HUES6 (cell line): ENCODE data around the gene INHA.

Source experiments
- H3K27ac ChIP-seq: 2 replicates; pipeline ENCODE4 v1.7.0; 2013; ENCODE audit warnings: low read depth, mild to moderate bottlenecking, low read length, inconsistent platforms
- H3K27me3 ChIP-seq: 2 replicates; pipeline ENCODE4 v1.6.1; 2013; ENCODE audit warnings: low read length; ENCODE audit not compliant: control insufficient read depth, insufficient read depth
- H3K36me3 ChIP-seq: 2 replicates; pipeline ENCODE4 v1.6.1; 2013; ENCODE audit warnings: low read length; ENCODE audit not compliant: control insufficient read depth, insufficient read depth
- H3K4me1 ChIP-seq: 2 replicates; pipeline ENCODE4 v1.6.1; 2013; ENCODE audit warnings: low read length; ENCODE audit not compliant: control insufficient read depth, insufficient read depth
- H3K4me3 ChIP-seq: 2 replicates; pipeline ENCODE4 v1.5.1; 2013; ENCODE audit warnings: low read depth, low read length
- H3K9ac ChIP-seq: one replicate; pipeline ENCODE4 v1.6.1; 2013; ENCODE audit warnings: mild to moderate bottlenecking, low read length
- H3K9me3 ChIP-seq: 2 replicates; pipeline ENCODE4 v1.6.1; 2013; ENCODE audit warnings: low read depth, low read length; ENCODE audit not compliant: control insufficient read depth, insufficient read depth

Gene INHA

GRCh38 chr2:219572237-219573001 is at the start of gene INHA:
TSS of gene INHA (plus strand) at chr2:219572310. CDS start at chr2:219572375, 65 bp downstream.
- peak within 1 kb of the TSS; percentile 74 for H3K9ac ChIP-seq
- peak within 1 kb of the TSS; percentile 89; the same call in 1 of the 2 replicates for H3K27ac ChIP-seq
- peaks cover 19% of the 10 kb centered on the region; the same call in 1 of the 2 replicates for H3K36me3 ChIP-seq
- H3K4me1 ChIP-seq = peaks cover 49% of the 10 kb centered on the region
- H3K4me3 ChIP-seq = peak within 1 kb of the TSS; percentile 77
- H3K27me3 ChIP-seq = peaks cover 16% of the 10 kb centered on the region; the same call in 1 of the 2 replicates
- peaks cover 2% of the 10 kb centered on the region; the same call in 1 of the 2 replicates for H3K9me3 ChIP-seq

- peak overlapping the region; percentile 62 for H3K9ac ChIP-seq
- no peaks in the 10 kb centered on the region for H3K9me3 ChIP-seq
- H3K36me3 ChIP-seq = no peaks in the 10 kb centered on the region
- peak overlapping the region; percentile 60; the same call in 1 of the 2 replicates for H3K27ac ChIP-seq
- peaks cover 24% of the 10 kb centered on the region for H3K27me3 ChIP-seq
- peaks cover 53% of the 10 kb centered on the region for H3K4me1 ChIP-seq
- peak overlapping the region; percentile 58 for H3K4me3 ChIP-seq
Observed at GRCh38 chr2:219523031-219523671, 49.0 kb upstream of the INHA start.

- H3K27ac ChIP-seq = no peak overlapping the region
- H3K9ac ChIP-seq = no peak overlapping the region
- no peaks in the 10 kb centered on the region for H3K9me3 ChIP-seq
- H3K36me3 ChIP-seq = no peaks in the 10 kb centered on the region
- H3K27me3 ChIP-seq = peaks cover 31% of the 10 kb centered on the region
- peaks cover 53% of the 10 kb centered on the region for H3K4me1 ChIP-seq
- no peak overlapping the region for H3K4me3 ChIP-seq
Observed at GRCh38 chr2:219524817-219525216, 47.3 kb upstream of the INHA start.

GRCh38 chr2:219525533-219526232 is 46.4 kb upstream of the INHA start:
- peaks cover 38% of the 10 kb centered on the region for H3K27me3 ChIP-seq
- H3K36me3 ChIP-seq = no peaks in the 10 kb centered on the region
- H3K9me3 ChIP-seq = no peaks in the 10 kb centered on the region
- no peak overlapping the region for H3K4me3 ChIP-seq
- H3K27ac ChIP-seq = no peak overlapping the region
- no peak overlapping the region for H3K9ac ChIP-seq
- H3K4me1 ChIP-seq = peaks cover 50% of the 10 kb centered on the region

- H3K4me1 ChIP-seq = peaks cover 43% of the 10 kb centered on the region
- H3K27me3 ChIP-seq = peaks cover 43% of the 10 kb centered on the region
- no peak overlapping the region for H3K4me3 ChIP-seq
- no peak overlapping the region for H3K27ac ChIP-seq
- H3K9me3 ChIP-seq = no peaks in the 10 kb centered on the region
- H3K9ac ChIP-seq = no peak overlapping the region
- H3K36me3 ChIP-seq = no peaks in the 10 kb centered on the region
Observed at GRCh38 chr2:219526320-219527075, 45.6 kb upstream of the INHA start.

GRCh38 chr2:219527076-219527394 is 45.1 kb upstream of the INHA start:
- H3K36me3 ChIP-seq = no peaks in the 10 kb centered on the region
- peaks cover 38% of the 10 kb centered on the region for H3K4me1 ChIP-seq
- H3K27ac ChIP-seq = no peak overlapping the region
- H3K27me3 ChIP-seq = peaks cover 44% of the 10 kb centered on the region
- no peaks in the 10 kb centered on the region for H3K9me3 ChIP-seq
- H3K4me3 ChIP-seq = no peak overlapping the region
- H3K9ac ChIP-seq = no peak overlapping the region

- Histone ChIP-seq H3K9me3 (no peaks in the 10 kb centered on the region), H3K9ac (no peak overlapping the region), H3K27me3 (peaks cover 46% of the 10 kb centered on the region), H3K4me1 (peaks cover 37% of the 10 kb centered on the region), H3K36me3 (no peaks in the 10 kb centered on the region), H3K4me3 (no peak overlapping the region), H3K27ac (no peak overlapping the region)
Observed at GRCh38 chr2:219527472-219527871, 44.6 kb upstream of the INHA start.

GRCh38 chr2:219530048-219530963 is 41.8 kb upstream of the INHA start:
- H3K36me3 ChIP-seq = no peaks in the 10 kb centered on the region
- peak overlapping the region; percentile 52 for H3K4me3 ChIP-seq
- peaks cover 52% of the 10 kb centered on the region for H3K27me3 ChIP-seq
- peaks cover 27% of the 10 kb centered on the region for H3K4me1 ChIP-seq
- H3K9ac ChIP-seq = no peak overlapping the region
- H3K27ac ChIP-seq = no peak overlapping the region
- H3K9me3 ChIP-seq = no peaks in the 10 kb centered on the region

- no peak overlapping the region for H3K9ac ChIP-seq
- no peaks in the 10 kb centered on the region for H3K36me3 ChIP-seq
- H3K4me1 ChIP-seq = peaks cover 13% of the 10 kb centered on the region
- no peak overlapping the region for H3K27ac ChIP-seq
- no peak overlapping the region for H3K4me3 ChIP-seq
- no peaks in the 10 kb centered on the region for H3K9me3 ChIP-seq
- H3K27me3 ChIP-seq = peaks cover 46% of the 10 kb centered on the region
Observed at GRCh38 chr2:219531639-219532377, 40.3 kb upstream of the INHA start.

- peaks cover 41% of the 10 kb centered on the region for H3K27me3 ChIP-seq
- H3K4me1 ChIP-seq = peaks cover 17% of the 10 kb centered on the region
- H3K36me3 ChIP-seq = no peaks in the 10 kb centered on the region
- H3K4me3 ChIP-seq = no peak overlapping the region
- H3K27ac ChIP-seq = no peak overlapping the region
- no peak overlapping the region for H3K9ac ChIP-seq
- H3K9me3 ChIP-seq = no peaks in the 10 kb centered on the region
Observed at GRCh38 chr2:219532378-219532649, 39.8 kb upstream of the INHA start.
